Activated naive CD4-positive, alpha-beta T cell treated with Interleukin-2 at 50 U/mL for 16 hours (primary cell): ENCODE results near the gene IRGQ.
"Not testable (repeated sequence)": the region's sequence is repeated elsewhere in the genome, so short reads cannot be mapped to it uniquely, and the experiment has no call there.

Source experiments
- DNase-seq: peaks from one replicate; pipeline ENCODE4 v3.0.0-alpha.2; 2020

Gene IRGQ

GRCh38 chr19:43597876-43598275, 1.9 kb upstream of the IRGQ start:
- DNase-seq, result no peak

DNA sequence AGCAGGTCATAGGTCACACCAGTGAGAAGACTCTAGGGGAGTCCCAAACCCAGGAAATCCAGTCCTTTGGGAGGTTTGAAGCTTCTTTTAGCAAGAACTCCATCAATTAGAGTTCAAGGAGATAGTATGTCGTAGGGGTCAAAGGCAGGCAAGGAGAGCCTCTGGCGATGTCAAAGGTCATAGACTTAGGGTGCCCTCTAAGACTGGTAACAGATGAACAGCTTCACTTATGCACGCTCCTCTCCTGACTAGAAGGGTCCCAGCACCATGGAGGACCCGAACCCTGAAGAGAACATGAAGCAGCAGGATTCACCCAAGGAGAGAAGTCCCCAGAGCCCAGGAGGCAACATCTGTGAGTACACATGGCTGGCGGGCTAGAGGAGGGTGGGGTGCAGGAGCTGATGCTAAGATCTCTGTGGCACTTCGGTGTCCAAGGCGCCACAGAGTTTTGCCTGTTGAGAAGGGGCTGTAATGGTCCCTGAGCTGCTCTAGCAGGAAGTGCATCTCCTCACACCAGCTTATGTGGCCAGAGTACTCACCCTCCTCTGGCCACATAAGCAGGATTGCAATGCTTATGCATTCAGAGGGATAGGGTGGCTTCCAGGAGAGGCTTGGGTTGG, 1.0 kb upstream of the IRGQ start:
- DNase-seq, result no peak

DNA sequence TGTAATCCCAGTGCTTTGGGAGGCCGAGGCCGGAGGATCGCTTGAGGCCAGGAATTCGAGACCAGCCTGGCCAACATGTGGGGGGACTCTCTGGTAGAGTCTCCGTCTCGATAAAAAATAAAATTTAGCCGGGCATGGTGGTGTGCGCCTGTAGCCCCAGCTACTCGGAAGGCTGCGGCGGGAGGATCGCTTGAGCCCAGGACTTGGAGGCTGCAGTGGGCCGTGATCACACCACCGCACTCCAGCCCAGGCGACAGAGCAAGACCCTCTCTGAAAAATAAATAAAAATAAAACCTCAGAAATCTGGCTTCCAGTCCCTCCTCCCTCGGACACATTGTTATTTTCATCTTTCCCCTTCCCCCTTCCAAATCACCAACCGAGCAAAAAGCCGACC, 332 bp downstream of the IRGQ start:
- DNase-seq, result no peak

GRCh38 chr19:43594710-43595604, 977 bp downstream of the IRGQ start:
- DNase-seq, result peak; percentile 73

- no peak for DNase-seq
Observed at GRCh38 chr19:43594081-43594697, 1.7 kb downstream of the IRGQ start.

- no peak for DNase-seq
Observed at GRCh38 chr19:43592800-43593350, 3.1 kb downstream of the IRGQ start.

DNA sequence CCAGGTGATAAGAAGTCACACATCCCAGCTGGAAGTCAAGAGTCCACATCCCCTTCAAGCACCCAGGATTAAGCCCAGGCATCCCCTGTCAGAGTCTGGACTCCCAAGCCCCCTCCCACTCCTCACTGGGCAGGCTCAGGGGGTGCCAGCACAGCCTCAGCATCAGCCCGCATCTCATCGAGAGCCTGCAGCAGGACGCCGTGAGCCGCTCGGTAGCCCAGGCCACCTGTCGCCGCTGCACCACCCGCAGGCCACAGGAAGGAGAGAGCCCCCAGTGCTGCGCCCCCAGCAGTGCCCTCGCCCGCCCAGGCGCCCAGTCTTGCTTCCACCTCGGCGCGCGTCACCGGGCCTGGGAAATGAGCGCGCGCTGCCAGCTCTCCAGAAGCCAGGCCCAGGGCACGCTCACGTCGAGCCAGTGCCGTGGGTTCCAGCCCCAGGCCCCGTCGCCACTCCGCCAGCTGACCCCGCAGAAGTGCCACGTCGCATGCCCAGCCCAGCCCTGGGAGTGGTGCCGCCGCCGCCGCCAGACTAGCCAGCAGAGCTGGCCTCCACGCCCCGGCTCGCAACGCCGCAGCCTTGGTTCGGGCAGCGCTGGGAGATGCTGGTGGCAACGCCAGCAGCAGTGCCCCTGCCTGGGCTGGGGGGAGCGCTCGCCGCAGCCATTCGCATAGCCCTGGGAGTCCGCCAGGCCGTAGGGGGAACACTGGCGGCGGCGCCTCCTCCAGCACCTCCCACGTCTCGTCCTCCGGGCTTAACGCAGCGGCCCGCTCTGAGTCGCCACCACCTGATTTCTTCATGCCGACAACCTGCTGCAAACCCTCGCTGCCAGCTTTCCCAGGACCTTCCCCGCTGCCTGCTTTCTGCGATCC, 3.8 kb downstream of the IRGQ start:
- no peak for DNase-seq

DNA sequence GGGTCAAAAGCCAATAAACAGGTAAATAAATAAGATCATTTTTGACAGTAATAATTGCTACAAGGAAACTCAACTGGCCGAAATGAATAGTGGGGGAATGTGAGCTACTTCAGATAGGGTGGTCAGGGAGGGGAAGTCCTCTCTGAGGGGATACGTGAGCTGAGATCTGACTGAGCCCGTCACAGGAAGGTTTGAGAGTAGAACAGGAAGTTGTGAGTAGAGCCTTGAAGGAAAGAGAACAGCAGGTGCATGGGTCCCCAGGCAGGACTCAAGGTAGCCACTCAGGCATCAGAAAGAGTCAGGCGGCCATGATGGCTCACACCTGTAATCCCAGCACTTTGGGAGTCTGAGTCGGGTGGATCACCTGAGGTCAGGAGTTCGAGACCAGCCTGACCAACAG, 6.3 kb downstream of the IRGQ start:
- no peak for DNase-seq

DNA sequence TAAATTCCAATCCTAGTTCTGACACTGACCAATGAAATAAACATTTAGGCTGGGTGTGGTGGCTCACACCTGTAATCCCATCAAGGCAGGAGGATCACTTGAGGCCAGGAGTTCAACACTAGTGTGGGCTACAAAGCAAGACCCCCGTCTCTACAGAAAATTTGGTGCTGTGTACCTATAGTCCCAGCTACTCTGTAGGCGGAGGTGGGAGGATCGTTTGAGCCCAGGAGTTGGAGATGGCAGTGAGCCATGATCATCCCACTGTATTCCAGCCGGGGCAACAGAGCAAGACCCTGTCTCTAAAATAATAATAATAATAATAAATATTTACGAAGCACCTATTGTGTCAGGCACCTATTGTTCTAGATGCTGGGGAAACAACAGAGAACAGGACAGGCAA, 6.7 kb downstream of the IRGQ start:
- no peak for DNase-seq

- not testable (repeated sequence) for DNase-seq
Observed at GRCh38 chr19:43587029-43587428, 8.9 kb downstream of the IRGQ start.

- DNase-seq, result no peak
Observed at GRCh38 chr19:43586346-43586745, 9.6 kb downstream of the IRGQ start.

DNA sequence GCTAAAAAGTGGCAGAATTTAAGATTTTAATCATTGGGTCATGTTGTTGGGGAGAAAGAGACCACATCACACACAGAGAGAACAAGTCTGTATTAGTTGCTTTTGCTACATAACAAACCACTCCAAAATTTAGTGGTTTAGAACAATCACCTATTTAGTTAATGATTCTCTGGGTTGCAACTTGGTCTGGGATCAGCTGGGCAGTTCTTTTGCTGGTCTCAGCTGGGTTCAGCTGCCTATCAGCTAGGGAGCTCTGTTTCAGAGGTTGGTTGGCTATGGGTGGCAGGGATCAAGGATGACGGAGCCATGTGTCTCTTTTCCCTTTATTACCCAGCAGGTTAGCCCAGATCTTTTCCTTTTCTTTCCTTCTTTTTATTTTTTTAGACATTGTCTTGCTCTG, 11.4 kb downstream of the IRGQ start:
- DNase-seq, result no peak

GRCh38 chr19:43582495-43582894, 13.4 kb downstream of the IRGQ start:
- no peak for DNase-seq

GRCh38 chr19:43581467-43581866, 14.5 kb downstream of the IRGQ start:
- DNase-seq, result no peak

GRCh38 chr19:43578787-43579186, 17.1 kb downstream of the IRGQ start:
- no peak for DNase-seq

GRCh38 chr19:43575955-43576878, 19.7 kb downstream of the IRGQ start:
- no peak for DNase-seq

GRCh38 chr19:43575156-43575950, 20.6 kb downstream of the IRGQ start, which contains the start of the genes PINLYP and XRCC1:
Gene PINLYP, plus strand, starts transcription at chr19:43575801. Its CDS starts 1,391 bp downstream, at chr19:43577192.
Gene XRCC1, minus strand, starts transcription at chr19:43575527. Its CDS starts 69 bp downstream, at chr19:43575458.
- peak; percentile 95 for DNase-seq

GRCh38 chr19:43574424-43575155, 21.3 kb downstream of the IRGQ start:
- DNase-seq, result no peak

DNA sequence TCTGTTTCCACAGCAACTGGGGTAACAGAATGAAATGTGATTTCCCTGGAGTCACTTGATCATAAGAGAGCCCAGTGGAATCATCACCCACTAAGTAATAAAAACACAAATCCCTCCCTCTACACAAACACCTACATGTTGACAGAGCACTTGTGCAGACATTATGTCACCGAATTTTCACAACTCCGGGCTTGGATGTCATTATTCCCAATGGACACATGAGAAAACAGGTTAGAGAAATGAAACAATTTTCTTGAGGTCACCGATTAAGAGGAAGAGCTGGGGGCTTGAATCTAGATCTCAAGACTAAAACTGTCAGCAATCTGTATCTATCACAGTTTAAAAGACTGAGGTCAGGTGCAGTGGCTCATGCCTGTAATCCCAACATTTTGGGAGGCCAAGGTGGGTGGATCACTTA, 23.8 kb downstream of the IRGQ start:
- DNase-seq, result no peak
